Panc1 (cell line): ENCODE measurements around the gene COL4A3. TPM values are rescaled to one million over a fixed set of nuclear protein-coding genes. Genes with fewer than 3 reads are reported as not detected.

ENCODE experiments used
- ATAC-seq: fragments of 200-7000 bp; cut with Tn5 transposase; 2 replicates; pipeline ENCODE4 v1.9.1; 2020; ENCODE audit warnings: mild to moderate bottlenecking, moderate library complexity
- BruUV-seq: library from RNA; stranded (reverse); fragments of 400-500 nt; replicated peaks from 2 replicates; lab custom pipeline; 2021; lab: Mats Ljungman, UMichigan
- CTCF ChIA-PET: fragments of 300-600 bp; sonication (Branson Sonifier 250); formaldehyde crosslinking; loops from one replicate; lab custom pipeline; 2022; ENCODE audit warnings: antibody characterized with exemption; lab: Charles Lee
- POLR2A ChIA-PET: fragments of 300-600 bp; sonication (Branson Sonifier 250); formaldehyde crosslinking; loops from one replicate; lab custom pipeline; 2022; ENCODE audit warnings: antibody characterized with exemption; lab: Charles Lee
- DNase-seq: peaks from one replicate; pipeline ENCODE4 v3.0.0-alpha.2; 2010; ENCODE audit warnings: low read depth, low spot score
- H3K27ac ChIP-seq: 2 replicates; pipeline ENCODE4 v1.5.1; 2011; ENCODE audit warnings: mild to moderate bottlenecking, low read length, inconsistent platforms
- H3K27me3 ChIP-seq: fragments of 200-500 bp; sonication (Bioruptor generic); 2 replicates; pipeline ENCODE4 v1.6.0; 2014; ENCODE audit warnings: low read length, inconsistent platforms; ENCODE audit not compliant: control insufficient read depth, insufficient read depth
- H3K36me3 ChIP-seq: fragments of 200-500 bp; sonication (Bioruptor generic); 2 replicates; pipeline ENCODE4 v1.5.1; 2014; ENCODE audit warnings: inconsistent platforms, mild to moderate bottlenecking, low read length, moderate library complexity; ENCODE audit not compliant: control insufficient read depth, insufficient read depth
- H3K4me1 ChIP-seq: 2 replicates; pipeline ENCODE4 v1.5.1; 2011; ENCODE audit warnings: inconsistent platforms, mild to moderate bottlenecking, low read length, moderate library complexity; ENCODE audit not compliant: control insufficient read depth, insufficient read depth
- H3K4me3 ChIP-seq, 2 experiments: 2 replicates each; pipeline ENCODE4 v1.5.1; 2011 to 2012; ENCODE audit warnings: low read depth in 2 of 2, low read length in 2 of 2, mild to moderate bottlenecking in 2 of 2, inconsistent platforms in 1 of 2, moderate library complexity in 1 of 2
- H3K9me3 ChIP-seq: fragments of 200-500 bp; sonication (Bioruptor generic); 2 replicates; pipeline ENCODE4 v1.5.1; 2014; ENCODE audit warnings: low read depth, mild to moderate bottlenecking, inconsistent platforms, low read length, moderate library complexity; ENCODE audit not compliant: control insufficient read depth, insufficient read depth
- POLR2AphosphoS5 ChIP-seq: IDR thresholded peaks from 2 replicates; pipeline ENCODE4 v1.6.1; 2012; ENCODE audit warnings: mild to moderate bottlenecking, low read depth, low read length, moderate library complexity
- REST ChIP-seq, 2 experiments: IDR thresholded peaks; 2 replicates each; pipeline ENCODE4 v1.6.1; 2011 to 2012; ENCODE audit warnings: low read depth in 2 of 2, control low read depth in 1 of 2, low read length in 1 of 2, mild to moderate bottlenecking in 1 of 2, moderate library complexity in 1 of 2; ENCODE audit not compliant: insufficient read depth in 1 of 2
- SIN3A ChIP-seq: IDR thresholded peaks from 2 replicates; pipeline ENCODE4 v1.6.1; 2012; ENCODE audit warnings: low read depth, mild to moderate bottlenecking, low read length, moderate library complexity, borderline replicate concordance; ENCODE audit not compliant: insufficient read depth
- TCF7L2 ChIP-seq: IDR thresholded peaks from 2 replicates; pipeline ENCODE4 v1.6.1; 2011; ENCODE audit warnings: mild to moderate bottlenecking, low read depth, low read length, inconsistent platforms
- in situ Hi-C: cut with HindIII; loops from 2 replicates; pipeline ENCODE4 v1.10.0; 2016; ENCODE audit warnings: low sequenced_read_pairs, low pct_unique_long_range_greater_than_20kb
- intact Hi-C: fragments of 100-400 bp; cut with micrococcal nuclease; formaldehyde crosslinking; loops from one replicate; pipeline ENCODE4 v1.10.0; 2022; ENCODE audit not compliant: unreplicated experiment
- total RNA-seq: library from RNA; stranded (reverse); gene quantifications from one replicate; pipeline ENCODE4 v1.2.1, GENCODE V29; 2021; ENCODE audit not compliant: unreplicated experiment
- TF ChIP-seq, protein P1 (sequence below): fragments of 450-650 bp; IDR thresholded peaks from 2 replicates; pipeline ENCODE4 v1.5.1; 2017; ENCODE audit warnings: mild to moderate bottlenecking

Gene COL4A3
- total RNA-seq, 1 experiment from 2014 or later = 0.18 TPM

DNA sequence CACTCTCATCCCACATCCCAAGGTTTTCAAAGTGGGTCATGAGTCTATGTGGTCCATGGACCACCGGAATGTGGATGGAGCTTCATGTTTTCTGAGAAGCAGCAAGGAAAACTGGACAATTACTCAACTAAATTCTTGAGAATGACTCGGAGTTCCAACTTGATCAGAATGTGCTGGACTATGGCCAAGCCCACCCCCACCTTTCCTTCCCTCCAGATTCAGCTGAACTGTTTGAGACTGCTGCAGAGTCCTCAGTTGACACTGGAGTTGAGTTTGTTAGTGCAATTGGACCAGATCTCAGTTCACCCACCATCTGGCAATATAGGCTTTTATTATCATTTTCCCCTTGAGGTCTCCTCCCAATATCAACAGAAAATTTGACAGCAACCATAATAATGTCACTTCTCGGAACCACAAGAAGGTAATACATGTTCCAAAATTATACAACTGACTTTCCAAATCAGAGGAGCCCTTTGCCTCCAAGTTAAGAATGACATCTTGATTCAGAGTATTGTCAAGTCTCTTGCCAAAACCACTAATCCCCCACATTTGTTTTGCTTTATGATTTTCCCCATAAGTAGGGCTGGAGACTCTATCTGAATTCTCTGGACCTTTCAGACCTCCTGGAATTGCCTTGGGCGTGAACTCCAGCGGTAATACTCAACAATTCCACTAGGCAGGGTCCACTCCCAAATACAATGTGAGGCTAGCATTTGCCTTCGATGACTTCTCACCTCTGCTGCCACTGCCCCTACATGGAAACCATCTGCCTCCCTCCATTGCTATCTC lies 9.2 kb upstream of the COL4A3 start:
- ChIA-PET POLR2A (no interaction called here), CTCF (no interaction called here)

DNA sequence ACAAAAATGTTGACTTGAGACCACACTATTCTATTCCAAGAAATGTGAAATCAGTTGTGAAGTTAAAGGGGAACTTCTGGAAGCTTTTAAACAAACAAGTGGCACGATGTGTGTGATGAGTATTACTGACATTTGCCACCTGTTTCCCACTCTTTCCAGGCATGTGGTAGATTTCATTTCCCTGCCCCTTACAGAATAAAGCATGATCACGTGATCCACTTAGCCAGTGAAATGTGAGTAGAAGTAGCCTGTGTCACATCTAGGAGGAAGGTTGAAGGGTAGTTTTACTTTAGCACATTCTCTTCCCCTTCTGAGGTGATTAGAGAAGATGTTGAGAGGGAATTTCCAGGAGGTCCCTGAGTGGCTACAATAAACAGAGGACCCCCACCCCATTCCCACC lies 4.3 kb upstream of the COL4A3 start:
- Histone ChIP-seq H3K9me3 (no peaks in the 10 kb centered on the region), H3K4me3 (no peak overlapping the region), H3K27ac (no peak overlapping the region), H3K27me3 (peaks cover 20% of the 10 kb centered on the region), H3K36me3 (no peaks in the 10 kb centered on the region), H3K4me1 (peaks cover 4% of the 10 kb centered on the region; the same call in 1 of the 2 replicates)
- no peak for DNase-seq
- BruUV-seq = no TSS peak
- CTCF ChIA-PET = no interaction called here
- ATAC-seq = no peak
- TF ChIP-seq REST (IDR thresholded peaks at IDR 0.05; ENCODE audit: insufficient read depth in 1 of 2, low read depth in 2 of 2, low read length in 1 of 2) (no peak), TCF7L2 (no peak), SIN3A (no peak), POLR2AphosphoS5 (no peak)
- TF ChIP-seq, protein P1, sequence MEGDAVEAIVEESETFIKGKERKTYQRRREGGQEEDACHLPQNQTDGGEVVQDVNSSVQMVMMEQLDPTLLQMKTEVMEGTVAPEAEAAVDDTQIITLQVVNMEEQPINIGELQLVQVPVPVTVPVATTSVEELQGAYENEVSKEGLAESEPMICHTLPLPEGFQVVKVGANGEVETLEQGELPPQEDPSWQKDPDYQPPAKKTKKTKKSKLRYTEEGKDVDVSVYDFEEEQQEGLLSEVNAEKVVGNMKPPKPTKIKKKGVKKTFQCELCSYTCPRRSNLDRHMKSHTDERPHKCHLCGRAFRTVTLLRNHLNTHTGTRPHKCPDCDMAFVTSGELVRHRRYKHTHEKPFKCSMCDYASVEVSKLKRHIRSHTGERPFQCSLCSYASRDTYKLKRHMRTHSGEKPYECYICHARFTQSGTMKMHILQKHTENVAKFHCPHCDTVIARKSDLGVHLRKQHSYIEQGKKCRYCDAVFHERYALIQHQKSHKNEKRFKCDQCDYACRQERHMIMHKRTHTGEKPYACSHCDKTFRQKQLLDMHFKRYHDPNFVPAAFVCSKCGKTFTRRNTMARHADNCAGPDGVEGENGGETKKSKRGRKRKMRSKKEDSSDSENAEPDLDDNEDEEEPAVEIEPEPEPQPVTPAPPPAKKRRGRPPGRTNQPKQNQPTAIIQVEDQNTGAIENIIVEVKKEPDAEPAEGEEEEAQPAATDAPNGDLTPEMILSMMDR = no peak
- in situ Hi-C loops = no loop called here
- intact Hi-C loops = no loop called here
- POLR2A ChIA-PET = no interaction called here

More for the DNA sequence above, 9.2 kb upstream of the COL4A3 start:
- H3K4me3 ChIP-seq = no peak overlapping the region
- H3K4me1 ChIP-seq = no peaks in the 10 kb centered on the region
- ATAC-seq = no peak
- H3K27ac ChIP-seq = no peak overlapping the region
- intact Hi-C loops = no loop called here
- in situ Hi-C loops = no loop called here
- no peaks in the 10 kb centered on the region for H3K36me3 ChIP-seq
- TF ChIP-seq REST (IDR thresholded peaks at IDR 0.05; ENCODE audit: insufficient read depth in 1 of 2, low read depth in 2 of 2, low read length in 1 of 2) = no peak
- TF ChIP-seq POLR2AphosphoS5 = no peak
- TF ChIP-seq SIN3A = no peak
- TF ChIP-seq, protein P1 = no peak
- H3K9me3 ChIP-seq = no peaks in the 10 kb centered on the region
- BruUV-seq = no TSS peak
- no peak for DNase-seq
- no peaks in the 10 kb centered on the region; the same call in 1 of the 2 replicates for H3K27me3 ChIP-seq
